Measurements from ENCODE around the gene HGFAC. TPM values are rescaled to one million over a fixed set of nuclear protein-coding genes. Genes with fewer than 3 reads are reported as not detected.

The HGFAC gene
- total RNA-seq, 1 experiment from 2014 or later = 0.20 TPM

DNA sequence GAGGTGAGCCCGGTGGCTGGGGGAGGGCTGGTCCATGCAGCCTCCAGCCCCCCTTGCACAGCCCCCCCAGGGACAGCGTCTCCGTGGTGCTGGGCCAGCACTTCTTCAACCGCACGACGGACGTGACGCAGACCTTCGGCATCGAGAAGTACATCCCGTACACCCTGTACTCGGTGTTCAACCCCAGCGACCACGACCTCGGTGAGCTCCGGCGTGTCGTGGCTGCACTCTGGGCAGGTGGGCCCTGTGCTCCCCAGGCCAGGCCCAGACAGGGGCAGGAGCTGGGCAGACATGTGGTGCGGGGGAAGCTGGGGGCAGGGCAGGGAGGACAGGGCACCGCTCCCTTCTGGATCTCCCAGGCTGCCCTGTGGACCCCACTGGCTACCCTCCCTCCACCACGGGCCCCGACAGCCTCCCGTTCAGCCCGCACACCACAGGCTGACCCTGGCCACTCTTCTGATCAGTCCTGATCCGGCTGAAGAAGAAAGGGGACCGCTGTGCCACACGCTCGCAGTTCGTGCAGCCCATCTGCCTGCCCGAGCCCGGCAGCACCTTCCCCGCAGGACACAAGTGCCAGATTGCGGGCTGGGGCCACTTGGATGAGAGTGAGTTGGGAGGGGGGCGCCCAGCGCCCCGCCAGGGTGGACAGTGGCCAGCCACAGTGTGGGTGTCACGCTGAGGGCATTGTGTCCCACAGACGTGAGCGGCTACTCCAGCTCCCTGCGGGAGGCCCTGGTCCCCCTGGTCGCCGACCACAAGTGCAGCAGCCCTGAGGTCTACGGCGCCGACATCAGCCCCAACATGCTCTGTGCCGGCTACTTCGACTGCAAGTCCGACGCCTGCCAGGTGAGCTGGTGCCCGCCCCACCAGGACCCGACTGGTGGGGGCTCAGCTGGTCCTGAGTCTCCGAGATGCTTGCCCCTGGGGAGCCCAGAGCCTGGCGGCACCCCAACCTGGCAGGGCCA, 5.9 kb downstream of the HGFAC start:
- TF ChIP-seq ZNF232 (CRISPR knock-in tag; IDR thresholded peaks at IDR 0.05) = no peak
- TF ChIP-seq SOX15 (CRISPR knock-in tag; IDR thresholded peaks at IDR 0.05) = no peak
- TF ChIP-seq, protein P1, sequence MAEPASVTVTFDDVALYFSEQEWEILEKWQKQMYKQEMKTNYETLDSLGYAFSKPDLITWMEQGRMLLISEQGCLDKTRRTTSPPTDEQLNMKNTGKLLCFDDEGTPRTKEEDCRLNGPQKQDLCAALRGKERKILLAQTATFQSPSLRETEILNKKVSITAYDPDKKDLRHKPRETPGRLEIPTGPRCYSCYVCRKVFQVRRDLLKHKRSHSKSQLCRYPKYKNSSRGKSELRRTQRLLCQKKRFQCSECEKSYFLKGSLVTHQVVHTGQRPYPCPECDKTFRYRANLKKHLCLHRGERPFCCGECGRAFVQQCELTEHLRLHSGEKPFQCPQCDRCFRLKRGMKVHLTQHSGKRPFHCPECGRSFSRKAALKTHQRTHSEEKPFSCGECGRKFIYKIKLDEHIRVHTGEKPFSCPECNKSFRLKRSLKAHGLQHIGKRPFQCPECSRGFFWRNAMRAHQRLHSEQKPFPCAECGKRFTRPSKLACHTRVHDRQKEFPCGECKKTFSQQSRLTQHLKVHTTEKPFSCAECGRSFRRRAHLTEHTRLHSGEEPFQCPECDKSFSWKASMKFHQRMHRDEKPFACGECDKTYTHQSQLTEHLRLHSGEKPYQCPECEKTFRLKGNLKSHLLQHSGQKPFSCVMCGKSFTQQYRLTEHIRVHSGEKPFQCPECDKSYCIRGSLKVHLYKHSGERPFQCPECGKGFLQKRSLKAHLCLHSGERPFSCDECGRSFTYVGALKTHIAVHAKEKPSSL (CRISPR knock-in tag; conservative IDR thresholded peaks at IDR 0.05) = no peak
- TF ChIP-seq FOXP1 (CRISPR knock-in tag; IDR thresholded peaks at IDR 0.05; ENCODE audit: borderline replicate concordance) = no peak
- no peak for TF ChIP-seq RELA (CRISPR knock-in tag; IDR thresholded peaks at IDR 0.05; ENCODE audit: borderline replicate concordance)
- no peak for TF ChIP-seq ZNF423 (CRISPR knock-in tag; IDR thresholded peaks at IDR 0.05)
- TF ChIP-seq ZNF138 (CRISPR knock-in tag; conservative IDR thresholded peaks at IDR 0.05) = no peak
- TF ChIP-seq, protein P2, sequence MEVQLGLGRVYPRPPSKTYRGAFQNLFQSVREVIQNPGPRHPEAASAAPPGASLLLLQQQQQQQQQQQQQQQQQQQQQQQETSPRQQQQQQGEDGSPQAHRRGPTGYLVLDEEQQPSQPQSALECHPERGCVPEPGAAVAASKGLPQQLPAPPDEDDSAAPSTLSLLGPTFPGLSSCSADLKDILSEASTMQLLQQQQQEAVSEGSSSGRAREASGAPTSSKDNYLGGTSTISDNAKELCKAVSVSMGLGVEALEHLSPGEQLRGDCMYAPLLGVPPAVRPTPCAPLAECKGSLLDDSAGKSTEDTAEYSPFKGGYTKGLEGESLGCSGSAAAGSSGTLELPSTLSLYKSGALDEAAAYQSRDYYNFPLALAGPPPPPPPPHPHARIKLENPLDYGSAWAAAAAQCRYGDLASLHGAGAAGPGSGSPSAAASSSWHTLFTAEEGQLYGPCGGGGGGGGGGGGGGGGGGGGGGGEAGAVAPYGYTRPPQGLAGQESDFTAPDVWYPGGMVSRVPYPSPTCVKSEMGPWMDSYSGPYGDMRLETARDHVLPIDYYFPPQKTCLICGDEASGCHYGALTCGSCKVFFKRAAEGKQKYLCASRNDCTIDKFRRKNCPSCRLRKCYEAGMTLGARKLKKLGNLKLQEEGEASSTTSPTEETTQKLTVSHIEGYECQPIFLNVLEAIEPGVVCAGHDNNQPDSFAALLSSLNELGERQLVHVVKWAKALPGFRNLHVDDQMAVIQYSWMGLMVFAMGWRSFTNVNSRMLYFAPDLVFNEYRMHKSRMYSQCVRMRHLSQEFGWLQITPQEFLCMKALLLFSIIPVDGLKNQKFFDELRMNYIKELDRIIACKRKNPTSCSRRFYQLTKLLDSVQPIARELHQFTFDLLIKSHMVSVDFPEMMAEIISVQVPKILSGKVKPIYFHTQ (CRISPR knock-in tag; IDR thresholded peaks at IDR 0.05) = no peak
- TF ChIP-seq, protein P3, sequence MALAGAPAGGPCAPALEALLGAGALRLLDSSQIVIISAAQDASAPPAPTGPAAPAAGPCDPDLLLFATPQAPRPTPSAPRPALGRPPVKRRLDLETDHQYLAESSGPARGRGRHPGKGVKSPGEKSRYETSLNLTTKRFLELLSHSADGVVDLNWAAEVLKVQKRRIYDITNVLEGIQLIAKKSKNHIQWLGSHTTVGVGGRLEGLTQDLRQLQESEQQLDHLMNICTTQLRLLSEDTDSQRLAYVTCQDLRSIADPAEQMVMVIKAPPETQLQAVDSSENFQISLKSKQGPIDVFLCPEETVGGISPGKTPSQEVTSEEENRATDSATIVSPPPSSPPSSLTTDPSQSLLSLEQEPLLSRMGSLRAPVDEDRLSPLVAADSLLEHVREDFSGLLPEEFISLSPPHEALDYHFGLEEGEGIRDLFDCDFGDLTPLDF (CRISPR knock-in tag; IDR thresholded peaks at IDR 0.05) = no peak
- TF ChIP-seq, protein P4, sequence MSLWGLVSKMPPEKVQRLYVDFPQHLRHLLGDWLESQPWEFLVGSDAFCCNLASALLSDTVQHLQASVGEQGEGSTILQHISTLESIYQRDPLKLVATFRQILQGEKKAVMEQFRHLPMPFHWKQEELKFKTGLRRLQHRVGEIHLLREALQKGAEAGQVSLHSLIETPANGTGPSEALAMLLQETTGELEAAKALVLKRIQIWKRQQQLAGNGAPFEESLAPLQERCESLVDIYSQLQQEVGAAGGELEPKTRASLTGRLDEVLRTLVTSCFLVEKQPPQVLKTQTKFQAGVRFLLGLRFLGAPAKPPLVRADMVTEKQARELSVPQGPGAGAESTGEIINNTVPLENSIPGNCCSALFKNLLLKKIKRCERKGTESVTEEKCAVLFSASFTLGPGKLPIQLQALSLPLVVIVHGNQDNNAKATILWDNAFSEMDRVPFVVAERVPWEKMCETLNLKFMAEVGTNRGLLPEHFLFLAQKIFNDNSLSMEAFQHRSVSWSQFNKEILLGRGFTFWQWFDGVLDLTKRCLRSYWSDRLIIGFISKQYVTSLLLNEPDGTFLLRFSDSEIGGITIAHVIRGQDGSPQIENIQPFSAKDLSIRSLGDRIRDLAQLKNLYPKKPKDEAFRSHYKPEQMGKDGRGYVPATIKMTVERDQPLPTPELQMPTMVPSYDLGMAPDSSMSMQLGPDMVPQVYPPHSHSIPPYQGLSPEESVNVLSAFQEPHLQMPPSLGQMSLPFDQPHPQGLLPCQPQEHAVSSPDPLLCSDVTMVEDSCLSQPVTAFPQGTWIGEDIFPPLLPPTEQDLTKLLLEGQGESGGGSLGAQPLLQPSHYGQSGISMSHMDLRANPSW (CRISPR knock-in tag; conservative IDR thresholded peaks at IDR 0.05; ENCODE audit: low read depth) = no peak
- no peak for TF ChIP-seq ESRRA (CRISPR knock-in tag; IDR thresholded peaks at IDR 0.05; ENCODE audit: borderline replicate concordance)
- no peak for TF ChIP-seq CREB1 (CRISPR knock-in tag; IDR thresholded peaks at IDR 0.05)
- no peak for TF ChIP-seq NFYB (CRISPR knock-in tag; conservative IDR thresholded peaks at IDR 0.05; ENCODE audit: low read depth)
- no peak for TF ChIP-seq ZNF317 (CRISPR knock-in tag; IDR thresholded peaks at IDR 0.05; ENCODE audit: borderline replicate concordance, low read depth)
- TF ChIP-seq ZNF416 (CRISPR knock-in tag; IDR thresholded peaks at IDR 0.05) = no peak
- Mint-ChIP-seq H3K27me3 (ENCODE audit: low read depth) (peaks cover 12% of the 10 kb centered on the region; the same call in 1 of the 2 replicates), H3K4me3 (no peak overlapping the region), H3K9me3 (no peaks in the 10 kb centered on the region), H3K4me1 (no peaks in the 10 kb centered on the region), H3K36me3 (no peaks in the 10 kb centered on the region), H3K27ac (no peak overlapping the region)
- ATAC-seq (no peak), DNase-seq (ENCODE audit: low spot score) (no peak)
- ChIA-PET CTCF (interaction anchor here (0.6 to 2.5 kb wide), 7 partner anchors 32 to 345 kb away, joined by 3 to 14 read pairs (median 4); no protein-coding TSS in a partner anchor), POLR2A (no interaction called here)

Data from WTC11 (cell line).